Psoas muscle (tissue), 8 donors: ENCODE data around the gene HHIPL1. TPM values are rescaled to one million over a fixed set of nuclear protein-coding genes. Genes with fewer than 3 reads are reported as not detected.

Experiments used
- ATAC-seq, 4 donors: fragments of 200-7000 bp; cut with Tn5 transposase; one replicate each; pipeline ENCODE4 v1.9.1; 2020; ENCODE audit warnings: moderate library complexity in 3 of 4, mild to moderate bottlenecking in 2 of 4
- DNase-seq, 2 donors: peaks; one replicate each; pipeline ENCODE4 v3.0.0-alpha.2; 2020
- H3K27ac ChIP-seq: fragments of 200-600 bp; one replicate; pipeline ENCODE4 v1.8.0; 2022
- H3K27me3 ChIP-seq, 3 donors: fragments of 200-600 bp in 1 of 3; one replicate each; pipeline versions ENCODE4 v1.6.1 to v1.8.0; 2013 to 2022; ENCODE audit warnings: low read length in 2 of 3, mild to moderate bottlenecking in 2 of 3, moderate library complexity in 1 of 3; ENCODE audit not compliant: insufficient read depth in 3 of 3
- H3K36me3 ChIP-seq, 2 donors: fragments of 200-600 bp in 1 of 2; one replicate each; pipeline versions ENCODE4 v1.6.1 to v1.8.0; 2013 to 2022; ENCODE audit warnings: low read depth in 1 of 2, mild to moderate bottlenecking in 1 of 2, moderate library complexity in 1 of 2; ENCODE audit not compliant: insufficient read depth in 1 of 2
- H3K4me1 ChIP-seq: fragments of 200-600 bp; one replicate; pipeline ENCODE4 v1.8.0; 2022
- H3K4me3 ChIP-seq: fragments of 200-600 bp; one replicate; pipeline ENCODE4 v1.8.0; 2022; ENCODE audit warnings: mild to moderate bottlenecking
- H3K9me3 ChIP-seq: fragments of 200-600 bp; one replicate; pipeline ENCODE4 v1.8.0; 2022
- CTCF ChIP-seq: fragments of 200-600 bp; IDR thresholded peaks from one replicate; pipeline ENCODE4 v1.8.0; 2022; ENCODE audit warnings: antibody characterized with exemption
- WGBS, 3 donors: extraction: QIAGEN DNeasy Blood & Tissue Kit; methylation state at CpG; one replicate each; pipeline versions ENCODE4 v1.1.6 to v1.1.7; 2013; 5-methylcytosine and 5-hydroxymethylcytosine counted together
- intact Hi-C, 2 donors: fragments of 100-400 bp; cut with DNase I; formaldehyde crosslinking; loops; one replicate each; pipeline versions ENCODE4 v1.11.0 to v1.14.2; 2022
- long read RNA-seq, 2 donors: library from polyadenylated mRNA; unstranded; transcript quantifications; one replicate each; pipeline ENCODE4 v2.0.0, GENCODE V29; 2021
- polyA plus RNA-seq, 3 donors: library from polyadenylated mRNA; stranded (reverse); fragments of 200-250 nt; gene quantifications; one replicate each; pipeline ENCODE4 v1.2.3, GENCODE V29; 2013
- total RNA-seq, 4 donors: library from RNA; stranded (reverse); fragmentation: NEBNext Ultra II Directional in 2 of 4; extraction: Animal tissue kit (Norgen Biotek cat#: 25700) in 2 of 4; gene quantifications; one replicate each; pipeline versions ENCODE4 v1.2.1 to v1.2.4, GENCODE V29; 2021 to 2023
- donor health status: healthy with polysubstance abuse.
- donor health status: DM: no; HTN: no; CAD: no; lungs with moderate emphysema.
- donor health status: Bipolar disorder and iron deficiency.
- donor health status: healthy.
- donor health status: DM: yes; HTN: yes; CAD: no.
- donor health status: DM: no; HTN: no; CAD: no.
- donor health status: DM: no; HTN: no; CAD: no.
- donor health status: DM: yes; HTN: yes; CAD: no.

The HHIPL1 gene
- total RNA-seq (under 1 TPM; 0.32 to 0.86 (median 0.62) TPM), polyA plus RNA-seq (under 1 TPM; 0.12 to 0.18 (median 0.17) TPM)
- long read RNA-seq, donor 1, full-length matches to known transcripts: 3 of 6 reads
- long read RNA-seq, donor 1, partial matches to known transcripts: 2 of 6 reads
- long read RNA-seq, donor 1, other reads (novel, unspliced or antisense): 1 of 6 reads
- long read RNA-seq, donor 2, full-length matches to known transcripts: 2 of 5 reads
- long read RNA-seq, donor 2, partial matches to known transcripts: 3 of 5 reads
- long read RNA-seq, donor 2, other reads (novel, unspliced or antisense): 0 of 5 reads

- Histone ChIP-seq H3K4me1 (peaks cover 12% of the 10 kb centered on the region), H3K36me3 (no peaks in the 10 kb centered on the region), H3K27ac (peak within 1 kb of the TSS; percentile 36), H3K9me3 (no peaks in the 10 kb centered on the region), H3K4me3 (peak within 1 kb of the TSS; percentile 68), H3K27me3 (peaks cover 0 to 22% (median 3%) of the 10 kb centered on the region in 3 donors)
- ATAC-seq (peak; percentile 40 to 58 (median 50)), DNase-seq (peak; percentile 42 to 64)
- no peak for TF ChIP-seq CTCF
- intact Hi-C loops: no loop called here
- WGBS, 3 donors: 6 to 7% (median 7%) methylated on average over 77 to 91 of the region's 91 CpGs
Observed at GRCh38 chr14:99644723-99645544, at the start of gene HHIPL1. HHIPL1 (plus strand) TSS chr14:99645129; CDS start chr14:99645208, 79 bp downstream.

GRCh38 chr14:99595524-99595923, 49.4 kb upstream of the HHIPL1 start:
- Histone ChIP-seq H3K9me3 (no peaks in the 10 kb centered on the region), H3K27me3 (no peaks in the 10 kb centered on the region), H3K36me3 (no peaks in the 10 kb centered on the region), H3K27ac (no peak overlapping the region), H3K4me3 (no peak overlapping the region), H3K4me1 (peaks cover 41% of the 10 kb centered on the region)
- no peak for ATAC-seq
- intact Hi-C loops: no loop called here
- 83 to 95% (median 85%) methylated on average over 7 of the region's 7 CpGs for WGBS, 3 donors
- no peak for DNase-seq
- no peak for TF ChIP-seq CTCF

GRCh38 chr14:99596071-99596627, 48.8 kb upstream of the HHIPL1 start:
- intact Hi-C loops: no loop called here
- WGBS, 3 donors: 66 to 67% (median 67%) methylated on average over 10 of the region's 10 CpGs
- peaks cover 41% of the 10 kb centered on the region for H3K4me1 ChIP-seq
- H3K36me3 ChIP-seq: no peaks in the 10 kb centered on the region
- TF ChIP-seq CTCF: no peak
- no peaks in the 10 kb centered on the region for H3K27me3 ChIP-seq
- no peak overlapping the region for H3K4me3 ChIP-seq
- ATAC-seq: peak; percentile 33 to 49 (median 44)
- no peak overlapping the region for H3K27ac ChIP-seq
- no peak for DNase-seq
- no peaks in the 10 kb centered on the region for H3K9me3 ChIP-seq

GRCh38 chr14:99596772-99597171, 48.2 kb upstream of the HHIPL1 start:
- intact Hi-C loops: no loop called here

More at GRCh38 chr14:99596772-99597171, 48.2 kb upstream of the HHIPL1 start:
- Histone ChIP-seq H3K4me1 (peaks cover 42% of the 10 kb centered on the region), H3K36me3 (no peaks in the 10 kb centered on the region), H3K9me3 (no peaks in the 10 kb centered on the region), H3K27ac (no peak overlapping the region), H3K27me3 (no peaks in the 10 kb centered on the region), H3K4me3 (no peak overlapping the region)
- DNase-seq: no peak
- 92 to 95% (median 93%) methylated on average over 7 of the region's 7 CpGs for WGBS, 3 donors
- ATAC-seq: no peak
- TF ChIP-seq CTCF: no peak
